Neural cell (in vitro differentiated cells): ENCODE measurements around the gene SLC25A26. TPM values are rescaled to one million over a fixed set of nuclear protein-coding genes. Genes with fewer than 3 reads are reported as not detected.

Source experiments
- H2AFZ ChIP-seq: fragments of 200-600, 300-800 bp; sonication (generic), shearing (Covaris generic); 2 replicates; pipeline ENCODE4 v1.6.0; 2014; ENCODE audit warnings: low read depth, mild to moderate bottlenecking, antibody characterized with exemption, low read length, moderate library complexity
- H3F3A ChIP-seq: fragments of 200-600 bp; shearing (Covaris generic); 2 replicates; pipeline ENCODE4 v1.6.1; 2016; ENCODE audit warnings: mild to moderate bottlenecking, moderate library complexity, mixed read lengths, antibody characterized with exemption, low read length; ENCODE audit not compliant: insufficient read depth, poor library complexity, severe bottlenecking
- H3K27ac ChIP-seq: fragments of 200-600, 300-800 bp; sonication (generic), shearing (Covaris generic); 2 replicates; pipeline ENCODE4 v1.5.1; 2014; ENCODE audit warnings: mild to moderate bottlenecking, low read length, moderate library complexity
- H3K27me3 ChIP-seq: fragments of 300-800, 200-600 bp; sonication (generic), shearing (Covaris generic); 2 replicates; pipeline ENCODE4 v1.6.0; 2014; ENCODE audit warnings: mild to moderate bottlenecking, low read depth, low read length, moderate library complexity; ENCODE audit not compliant: insufficient read depth
- H3K36me3 ChIP-seq: fragments of 300-800, 200-600 bp; sonication (generic), shearing (Covaris generic); 2 replicates; pipeline ENCODE4 v1.5.1; 2014; ENCODE audit warnings: mild to moderate bottlenecking, antibody characterized with exemption, low read length, moderate library complexity; ENCODE audit not compliant: insufficient read depth
- H3K4me2 ChIP-seq: fragments of 300-800, 200-600 bp; sonication (generic), shearing (Covaris generic); 2 replicates; pipeline ENCODE4 v1.6.0; 2014; ENCODE audit warnings: mild to moderate bottlenecking, low read length
- H3K4me3 ChIP-seq: fragments of 300-800, 200-600 bp; sonication (generic), shearing (Covaris generic); 2 replicates; pipeline ENCODE4 v1.5.1; 2014; ENCODE audit warnings: mild to moderate bottlenecking, low read length, moderate library complexity
- H3K79me2 ChIP-seq: fragments of 200-600 bp; shearing (Covaris generic); replicated peaks from 2 replicates; pipeline ENCODE4 v1.6.0; 2014; ENCODE audit warnings: mild to moderate bottlenecking, low read length, moderate library complexity; ENCODE audit not compliant: insufficient read depth
- H3K9ac ChIP-seq: fragments of 300-800, 200-600 bp; sonication (generic), shearing (Covaris generic); 2 replicates; pipeline ENCODE4 v1.6.1; 2016; ENCODE audit warnings: mild to moderate bottlenecking, low read length, mixed read lengths
- H3K9me2 ChIP-seq: fragments of 200-600 bp; shearing (Covaris generic); 2 replicates; pipeline ENCODE4 v1.6.1; 2016; ENCODE audit warnings: mild to moderate bottlenecking, low read length, mixed read lengths; ENCODE audit not compliant: insufficient read depth
- H3K9me3 ChIP-seq: fragments of 200-600, 300-800 bp; sonication (generic), shearing (Covaris generic); 2 replicates; pipeline ENCODE4 v1.6.1; 2016; ENCODE audit warnings: mild to moderate bottlenecking, mixed run types, low read length, moderate library complexity, mixed read lengths
- H4K20me1 ChIP-seq: fragments of 200-600 bp; shearing (Covaris generic); 2 replicates; pipeline ENCODE4 v1.6.1; 2016; ENCODE audit warnings: mild to moderate bottlenecking, mixed run types; ENCODE audit not compliant: insufficient read depth
- EP300 ChIP-seq: fragments of 450-650 bp; conservative IDR thresholded peaks from 2 replicates; pipeline ENCODE4 v1.6.1; 2014; ENCODE audit warnings: antibody characterized with exemption, mild to moderate bottlenecking, moderate library complexity; ENCODE audit not compliant: poor library complexity, severe bottlenecking
- EZH2 ChIP-seq: fragments of 200-600, 300-800 bp; shearing (Covaris generic), sonication (generic); IDR thresholded peaks from 2 replicates; pipeline ENCODE4 v1.6.1; 2014; ENCODE audit warnings: antibody characterized with exemption, low read length, borderline replicate concordance, mild to moderate bottlenecking; ENCODE audit not compliant: insufficient read depth, poor library complexity, severe bottlenecking
- MXI1 ChIP-seq: fragments of 450-650 bp; conservative IDR thresholded peaks from 2 replicates; pipeline ENCODE4 v1.6.1; 2014; ENCODE audit warnings: antibody characterized with exemption, mild to moderate bottlenecking; ENCODE audit not compliant: poor library complexity, severe bottlenecking
- POLR2AphosphoS5 ChIP-seq: IDR thresholded peaks from 2 replicates; pipeline ENCODE4 v1.6.1; 2012
- RAD21 ChIP-seq: fragments of 450-650 bp; conservative IDR thresholded peaks from 2 replicates; pipeline ENCODE4 v1.6.1; 2014; ENCODE audit warnings: antibody characterized with exemption, mild to moderate bottlenecking, moderate library complexity
- REST ChIP-seq: IDR thresholded peaks from 2 replicates; pipeline ENCODE4 v1.6.1; 2012; ENCODE audit warnings: borderline replicate concordance
- SMC3 ChIP-seq: fragments of 450-650 bp; conservative IDR thresholded peaks from 2 replicates; pipeline ENCODE4 v1.6.1; 2014; ENCODE audit warnings: antibody characterized with exemption, mild to moderate bottlenecking, moderate library complexity; ENCODE audit not compliant: poor library complexity
- TAF1 ChIP-seq: IDR thresholded peaks from 2 replicates; pipeline ENCODE4 v1.6.1; 2012; ENCODE audit warnings: low read depth
- polyA plus RNA-seq: library from polyadenylated mRNA; depleted of rRNA; stranded (reverse); fragments of >200 nt; gene quantifications from 2 replicates; pipeline ENCODE4 v1.2.3, GENCODE V29; 2014
- TF ChIP-seq, protein P1 (sequence below): fragments of 450-650 bp; IDR thresholded peaks from 2 replicates; pipeline ENCODE4 v1.5.1; 2014; ENCODE audit warnings: antibody characterized with exemption, mild to moderate bottlenecking, moderate library complexity; ENCODE audit not compliant: poor library complexity, severe bottlenecking

Gene SLC25A26
- polyA plus RNA-seq, 1 donor from 2014 or later: 21.0 TPM

DNA sequence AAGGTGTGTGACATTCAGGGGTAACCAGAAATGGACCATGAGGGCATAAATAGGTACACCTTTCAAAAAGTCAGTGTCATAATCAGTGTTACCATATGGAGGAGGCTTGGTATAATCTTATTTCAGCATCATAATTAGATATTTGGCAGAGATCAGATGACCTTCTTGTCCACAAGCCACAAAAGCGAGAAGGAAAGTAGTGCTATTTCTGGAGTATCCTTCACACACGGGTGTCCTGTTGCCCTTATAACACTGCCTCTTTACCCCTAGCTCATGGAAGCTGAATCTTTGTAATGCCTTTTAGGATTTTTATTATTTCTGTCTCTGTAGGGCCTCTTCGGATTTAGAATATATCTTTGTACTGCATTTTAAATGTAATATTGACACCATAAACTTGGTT is 147.2 kb downstream of the SLC25A26 start:
- Histone ChIP-seq H3K79me2 (no peaks in the 10 kb centered on the region), H3K27me3 (no peaks in the 10 kb centered on the region), H4K20me1 (no peaks in the 10 kb centered on the region), H3F3A (no peaks in the 10 kb centered on the region), H3K9me3 (no peaks in the 10 kb centered on the region), H3K27ac (no peak overlapping the region), H3K9me2 (no peaks in the 10 kb centered on the region), H3K4me2 (no peak overlapping the region), H3K4me3 (no peak overlapping the region), H2AFZ (no peak overlapping the region), H3K36me3 (no peaks in the 10 kb centered on the region), H3K9ac (no peak overlapping the region)
- TF ChIP-seq REST (no peak), SMC3 (no peak), EZH2 (no peak), RAD21 (no peak), TAF1 (no peak), POLR2AphosphoS5 (no peak), MXI1 (no peak), EP300 (no peak)
- TF ChIP-seq, protein P1, sequence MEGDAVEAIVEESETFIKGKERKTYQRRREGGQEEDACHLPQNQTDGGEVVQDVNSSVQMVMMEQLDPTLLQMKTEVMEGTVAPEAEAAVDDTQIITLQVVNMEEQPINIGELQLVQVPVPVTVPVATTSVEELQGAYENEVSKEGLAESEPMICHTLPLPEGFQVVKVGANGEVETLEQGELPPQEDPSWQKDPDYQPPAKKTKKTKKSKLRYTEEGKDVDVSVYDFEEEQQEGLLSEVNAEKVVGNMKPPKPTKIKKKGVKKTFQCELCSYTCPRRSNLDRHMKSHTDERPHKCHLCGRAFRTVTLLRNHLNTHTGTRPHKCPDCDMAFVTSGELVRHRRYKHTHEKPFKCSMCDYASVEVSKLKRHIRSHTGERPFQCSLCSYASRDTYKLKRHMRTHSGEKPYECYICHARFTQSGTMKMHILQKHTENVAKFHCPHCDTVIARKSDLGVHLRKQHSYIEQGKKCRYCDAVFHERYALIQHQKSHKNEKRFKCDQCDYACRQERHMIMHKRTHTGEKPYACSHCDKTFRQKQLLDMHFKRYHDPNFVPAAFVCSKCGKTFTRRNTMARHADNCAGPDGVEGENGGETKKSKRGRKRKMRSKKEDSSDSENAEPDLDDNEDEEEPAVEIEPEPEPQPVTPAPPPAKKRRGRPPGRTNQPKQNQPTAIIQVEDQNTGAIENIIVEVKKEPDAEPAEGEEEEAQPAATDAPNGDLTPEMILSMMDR: no peak

GRCh38 chr3:66370179-66370578 is 149.4 kb downstream of the SLC25A26 start:
- Histone ChIP-seq H4K20me1 (no peaks in the 10 kb centered on the region), H3F3A (no peaks in the 10 kb centered on the region), H3K4me3 (no peak overlapping the region), H3K9ac (no peak overlapping the region), H2AFZ (no peak overlapping the region), H3K9me2 (no peaks in the 10 kb centered on the region), H3K4me2 (no peak overlapping the region), H3K27ac (no peak overlapping the region), H3K9me3 (no peaks in the 10 kb centered on the region), H3K36me3 (no peaks in the 10 kb centered on the region), H3K27me3 (no peaks in the 10 kb centered on the region), H3K79me2 (no peaks in the 10 kb centered on the region)
- no peak for TF ChIP-seq EP300
- TF ChIP-seq RAD21: no peak
- no peak for TF ChIP-seq MXI1
- no peak for TF ChIP-seq REST
- no peak for TF ChIP-seq SMC3
- TF ChIP-seq, protein P1: no peak
- no peak for TF ChIP-seq EZH2
- TF ChIP-seq POLR2AphosphoS5: no peak
- TF ChIP-seq TAF1: no peak
